Measurements from ENCODE around the gene MYRF.

MYRF gene

DNA sequence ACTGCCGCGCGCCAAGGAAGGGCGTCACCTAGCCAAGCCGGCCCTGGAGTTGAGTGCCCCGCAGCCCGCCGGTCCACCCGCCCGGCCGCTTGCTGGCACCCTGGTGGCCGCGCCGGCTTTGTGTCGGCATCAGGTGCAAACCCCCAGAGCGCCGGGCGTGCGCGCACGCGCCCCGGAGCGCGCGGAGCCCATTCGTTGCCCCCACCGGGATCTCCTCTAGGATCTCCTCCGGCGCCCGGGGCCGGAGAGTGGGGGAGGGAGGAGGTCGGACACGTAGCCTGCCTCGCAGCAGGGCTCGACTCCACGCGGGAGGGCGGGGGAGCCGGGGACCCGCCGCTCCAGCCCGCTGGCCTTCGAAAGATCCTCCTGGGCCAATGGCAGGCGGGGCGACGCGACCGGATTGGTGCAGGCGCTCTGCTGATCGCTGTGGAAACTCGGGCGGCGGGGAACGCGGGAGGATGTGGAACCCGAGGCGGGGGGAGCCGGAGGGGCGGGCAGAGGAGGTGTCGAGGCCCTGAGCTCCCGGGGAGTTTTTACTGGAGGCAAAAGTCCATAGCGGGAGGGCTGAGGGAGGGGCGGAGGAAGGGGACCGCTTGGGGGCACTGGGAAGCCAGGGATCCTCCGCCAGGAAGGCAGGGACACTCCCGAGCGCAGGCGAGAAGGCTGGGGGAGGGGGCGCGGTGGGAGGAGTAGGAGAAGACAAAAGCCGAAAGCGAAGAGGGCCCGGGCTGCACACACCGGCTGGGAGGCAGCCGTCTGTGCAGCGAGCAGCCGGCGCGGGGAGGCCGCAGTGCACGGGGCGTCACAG lies 75.3 kb downstream of the MYRF start, which contains the start of gene FADS2:
Gene FADS2 (plus strand): TSS at position 730 of the 808 bp plus-strand sequence. CDS start 91 bp downstream, outside the sequence.
- Mint-ChIP-seq H3K27ac (peak within 1 kb of the TSS; percentile 94 to 98 (median 95)), H3K4me1 (peaks cover 42% of the 10 kb centered on the region), H3K36me3 (ENCODE audit: low read depth) (no peaks in the 10 kb centered on the region), H3K9me3 (no peaks in the 10 kb centered on the region), H3K4me3 (peak within 1 kb of the TSS; percentile 81 to 91 (median 82)), H3K27me3 (ENCODE audit: low read depth) (peaks cover 8% of the 10 kb centered on the region)
- TF ChIP-seq, protein P1, sequence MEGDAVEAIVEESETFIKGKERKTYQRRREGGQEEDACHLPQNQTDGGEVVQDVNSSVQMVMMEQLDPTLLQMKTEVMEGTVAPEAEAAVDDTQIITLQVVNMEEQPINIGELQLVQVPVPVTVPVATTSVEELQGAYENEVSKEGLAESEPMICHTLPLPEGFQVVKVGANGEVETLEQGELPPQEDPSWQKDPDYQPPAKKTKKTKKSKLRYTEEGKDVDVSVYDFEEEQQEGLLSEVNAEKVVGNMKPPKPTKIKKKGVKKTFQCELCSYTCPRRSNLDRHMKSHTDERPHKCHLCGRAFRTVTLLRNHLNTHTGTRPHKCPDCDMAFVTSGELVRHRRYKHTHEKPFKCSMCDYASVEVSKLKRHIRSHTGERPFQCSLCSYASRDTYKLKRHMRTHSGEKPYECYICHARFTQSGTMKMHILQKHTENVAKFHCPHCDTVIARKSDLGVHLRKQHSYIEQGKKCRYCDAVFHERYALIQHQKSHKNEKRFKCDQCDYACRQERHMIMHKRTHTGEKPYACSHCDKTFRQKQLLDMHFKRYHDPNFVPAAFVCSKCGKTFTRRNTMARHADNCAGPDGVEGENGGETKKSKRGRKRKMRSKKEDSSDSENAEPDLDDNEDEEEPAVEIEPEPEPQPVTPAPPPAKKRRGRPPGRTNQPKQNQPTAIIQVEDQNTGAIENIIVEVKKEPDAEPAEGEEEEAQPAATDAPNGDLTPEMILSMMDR (IDR thresholded peaks at IDR 0.05; ENCODE audit: unreplicated experiment in 3 of 3) = no peak

DNA sequence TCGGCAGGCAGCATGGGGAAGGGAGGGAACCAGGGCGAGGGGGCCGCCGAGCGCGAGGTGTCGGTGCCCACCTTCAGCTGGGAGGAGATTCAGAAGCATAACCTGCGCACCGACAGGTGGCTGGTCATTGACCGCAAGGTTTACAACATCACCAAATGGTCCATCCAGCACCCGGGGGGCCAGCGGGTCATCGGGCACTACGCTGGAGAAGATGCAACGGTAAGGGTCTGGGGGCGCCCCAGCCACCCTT lies 75.9 kb downstream of the MYRF start:
- Mint-ChIP-seq H3K9me3 (no peaks in the 10 kb centered on the region), H3K4me1 (peaks cover 47% of the 10 kb centered on the region), H3K27me3 (ENCODE audit: low read depth) (peaks cover 8% of the 10 kb centered on the region), H3K36me3 (ENCODE audit: low read depth) (no peaks in the 10 kb centered on the region), H3K27ac (peak overlapping the region; percentile 94 to 97 (median 95)), H3K4me3 (peak overlapping the region; percentile 81 to 91 (median 82))
- TF ChIP-seq, protein P1 (IDR thresholded peaks at IDR 0.05; ENCODE audit: unreplicated experiment in 3 of 3) = no peak

DNA sequence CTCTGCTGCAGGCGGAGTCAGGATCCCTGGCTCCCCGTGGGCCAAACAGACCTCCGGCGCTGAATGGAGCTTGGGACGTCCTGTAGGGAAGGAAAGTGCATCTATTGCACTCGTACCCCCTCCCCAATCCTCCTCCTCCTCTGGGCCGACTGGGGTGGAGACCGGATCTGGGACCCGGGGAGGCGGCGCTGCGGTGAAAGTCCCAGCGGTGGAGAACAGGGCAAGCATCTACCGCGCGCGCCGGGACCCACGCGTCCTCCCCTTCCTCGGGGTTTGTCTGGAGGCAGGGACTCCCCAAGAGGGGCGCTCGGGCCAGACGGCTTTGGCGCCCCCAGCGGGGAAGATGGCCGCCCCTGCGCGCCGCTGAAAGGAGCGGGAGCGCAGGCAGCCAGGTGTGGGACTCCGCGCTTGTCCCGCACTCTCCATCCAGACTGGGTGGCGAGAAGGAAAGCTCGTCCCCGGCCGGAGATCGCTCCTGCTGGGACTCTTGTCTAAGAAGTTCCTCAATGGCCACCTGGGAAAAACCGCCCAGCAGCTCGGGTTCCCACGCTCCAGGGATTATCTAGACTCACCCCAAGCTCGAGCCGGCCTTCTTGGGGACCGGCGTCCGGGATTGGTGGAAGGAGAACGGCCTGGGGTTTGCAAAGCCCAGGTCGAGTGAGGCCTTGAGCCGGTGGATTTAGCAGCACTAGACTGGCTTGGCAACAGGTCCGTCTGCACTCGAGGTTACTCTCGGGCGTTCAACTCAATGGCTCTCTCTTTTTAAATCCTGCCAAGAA lies 76.4 kb downstream of the MYRF start:
- H3K27ac Mint-ChIP-seq = peak overlapping the region; percentile 94 to 97 (median 95)
- H3K4me3 Mint-ChIP-seq = peak overlapping the region; percentile 81 to 91 (median 82)
- H3K36me3 Mint-ChIP-seq (ENCODE audit: low read depth) = peaks cover 5% of the 10 kb centered on the region
- no peaks in the 10 kb centered on the region for H3K9me3 Mint-ChIP-seq
- peaks cover 8% of the 10 kb centered on the region for H3K27me3 Mint-ChIP-seq (ENCODE audit: low read depth)
- H3K4me1 Mint-ChIP-seq = peaks cover 52% of the 10 kb centered on the region
- TF ChIP-seq, protein P1 (IDR thresholded peaks at IDR 0.05; ENCODE audit: unreplicated experiment in 3 of 3) = peak; percentile 40 to 58 (median 41)

DNA sequence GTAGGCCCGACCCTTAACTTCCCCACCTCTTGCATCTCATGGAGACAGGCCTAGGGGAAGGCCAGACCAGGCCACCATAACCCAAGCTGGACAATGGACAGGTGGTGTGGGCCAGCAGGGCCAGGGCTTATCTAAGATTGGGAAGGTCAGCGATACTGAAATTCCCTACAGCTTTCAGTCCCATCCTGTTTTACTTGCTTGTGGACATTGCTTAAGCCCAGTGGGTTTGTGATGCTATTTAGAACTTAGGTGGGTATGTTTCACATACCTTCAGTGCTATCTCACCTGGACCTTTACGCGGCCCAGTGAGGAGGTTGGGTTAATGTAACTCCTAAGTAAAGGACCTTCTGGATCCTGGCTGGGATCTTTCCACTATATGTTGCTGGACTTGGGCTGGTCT lies 77.4 kb downstream of the MYRF start:
- no peaks in the 10 kb centered on the region for H3K9me3 Mint-ChIP-seq
- peaks cover 57% of the 10 kb centered on the region for H3K4me1 Mint-ChIP-seq
- H3K4me3 Mint-ChIP-seq = peak overlapping the region; percentile 81 to 91 (median 82)
- H3K36me3 Mint-ChIP-seq (ENCODE audit: low read depth) = peaks cover 7% of the 10 kb centered on the region
- H3K27ac Mint-ChIP-seq = peak overlapping the region; percentile 94 to 97 (median 95)
- H3K27me3 Mint-ChIP-seq (ENCODE audit: low read depth) = peaks cover 7% of the 10 kb centered on the region
- TF ChIP-seq, protein P1 (IDR thresholded peaks at IDR 0.05; ENCODE audit: unreplicated experiment in 3 of 3) = no peak

DNA sequence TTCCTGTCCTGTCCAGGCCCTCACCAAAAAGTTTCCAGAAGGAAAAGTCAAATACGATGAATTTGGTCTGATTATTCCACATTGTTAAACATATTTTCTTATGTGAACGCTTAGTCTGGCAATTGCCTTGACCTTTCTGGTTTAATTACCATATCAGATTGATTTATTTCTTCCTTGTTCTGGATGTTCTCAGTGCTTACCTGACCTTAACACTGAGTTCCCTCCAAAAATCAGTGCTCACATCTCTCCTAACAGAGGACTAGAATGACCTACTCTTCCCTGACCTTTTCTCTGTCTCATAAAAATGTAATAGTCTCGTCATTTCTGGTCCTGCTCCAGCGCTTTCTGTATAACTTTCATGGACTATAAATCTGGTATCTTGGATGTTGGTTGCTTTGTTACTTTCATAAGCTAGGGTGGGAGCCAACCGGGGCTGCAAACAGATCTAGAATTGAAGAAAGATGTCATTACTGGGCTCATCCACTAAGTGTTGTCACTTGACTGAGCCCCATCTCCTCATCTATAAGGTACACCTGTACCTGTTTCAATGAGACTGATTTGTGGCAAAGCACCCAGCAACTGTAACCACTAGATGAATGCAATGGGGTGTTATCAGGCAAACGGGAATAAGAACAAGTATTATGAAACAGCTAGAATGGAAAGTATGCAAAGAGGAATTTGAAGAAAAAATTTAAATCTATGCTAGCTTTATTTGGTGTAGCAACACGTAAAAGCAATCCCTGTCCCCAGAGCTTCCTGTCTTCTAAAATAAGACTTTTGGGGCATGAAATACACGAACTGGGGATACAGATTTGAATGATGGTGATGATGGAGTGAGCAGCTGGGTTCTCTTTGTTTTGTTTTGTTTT lies 78.0 kb downstream of the MYRF start:
- Mint-ChIP-seq H3K27me3 (ENCODE audit: low read depth) (peaks cover under 1% of the 10 kb centered on the region), H3K36me3 (ENCODE audit: low read depth) (peaks cover 8% of the 10 kb centered on the region), H3K27ac (peak overlapping the region; percentile 63 to 95 (median 82)), H3K4me1 (peaks cover 62% of the 10 kb centered on the region), H3K9me3 (no peaks in the 10 kb centered on the region), H3K4me3 (peak overlapping the region; percentile 81 to 91 (median 82))
- TF ChIP-seq, protein P1 (IDR thresholded peaks at IDR 0.05; ENCODE audit: unreplicated experiment in 3 of 3) = no peak

Data from nephron (organoid).